ENCODE measurements around the gene EDARADD.

EDARADD gene

DNA sequence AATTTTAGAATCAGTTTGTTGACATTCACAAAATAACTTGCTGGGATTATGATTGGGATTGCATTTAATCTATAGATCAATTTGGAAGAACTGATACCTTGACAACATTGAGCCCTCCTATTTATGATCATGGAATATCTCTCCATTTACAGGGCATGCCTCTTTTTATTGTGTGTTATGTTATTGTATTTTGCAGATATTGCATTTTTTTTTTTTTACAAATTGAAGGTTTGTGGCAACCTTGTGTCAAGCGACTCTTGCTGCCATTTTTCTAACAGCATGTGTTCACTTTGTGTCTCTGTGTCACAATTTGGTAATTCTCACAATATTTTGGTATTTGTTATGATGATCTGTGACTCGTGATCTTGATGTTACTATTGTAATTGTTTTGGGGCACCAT is 46.3 kb downstream of the EDARADD start:
- TF ChIP-seq GATA3 (IDR thresholded peaks at IDR 0.05; ENCODE audit: low read depth, low read length) (no peak), GATA2 (IDR thresholded peaks at IDR 0.05; ENCODE audit: low read depth, low read length) (no peak)

DNA sequence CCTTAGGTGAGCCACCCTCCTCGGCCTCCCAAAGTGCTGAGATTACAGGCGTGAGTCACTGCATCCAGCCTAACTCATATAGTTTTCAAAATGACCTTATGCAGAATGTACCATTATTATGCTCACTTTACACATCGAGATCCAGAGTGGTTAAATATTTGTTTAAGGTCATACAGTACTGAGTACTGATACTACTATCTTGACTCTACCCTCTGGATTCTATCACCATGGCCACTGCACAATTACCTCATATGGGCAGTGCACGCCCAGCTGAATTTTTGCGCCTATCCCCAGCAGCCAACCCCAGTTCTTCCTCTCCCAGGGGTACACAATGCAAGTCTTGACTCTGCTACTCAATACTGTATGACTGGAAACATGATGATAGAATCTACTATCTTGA is 56.7 kb downstream of the EDARADD start:
- TF ChIP-seq GATA3 (IDR thresholded peaks at IDR 0.05; ENCODE audit: low read depth, low read length) (no peak), GATA2 (IDR thresholded peaks at IDR 0.05; ENCODE audit: low read depth, low read length) (no peak)

DNA sequence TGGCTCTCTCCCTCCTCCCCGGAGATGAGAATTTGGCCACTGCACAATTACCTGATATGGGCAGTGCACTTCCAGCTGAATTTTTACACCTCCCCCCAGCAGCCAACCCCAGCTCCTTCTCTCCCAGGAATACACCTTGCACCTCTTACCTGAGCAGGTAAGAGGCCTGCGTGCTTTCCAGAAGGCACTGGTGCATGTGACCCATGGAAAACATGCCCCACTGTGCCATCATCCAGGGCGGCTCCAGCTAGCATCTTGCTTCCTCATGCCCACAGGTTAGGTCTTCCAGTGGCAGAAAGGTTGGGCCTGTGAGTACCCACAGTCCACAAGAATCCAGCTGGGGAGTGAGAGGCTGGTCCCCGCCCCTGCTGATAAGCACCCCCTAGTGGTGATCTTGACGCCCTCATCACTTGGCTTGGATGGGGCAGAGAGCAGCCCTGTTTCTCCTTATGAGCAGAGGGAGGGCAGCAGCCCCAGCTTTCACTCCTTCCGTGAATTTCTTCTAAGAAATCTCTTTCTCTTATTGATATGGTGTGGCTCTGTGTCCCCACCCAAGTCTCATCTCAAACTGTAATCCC is 57.8 kb downstream of the EDARADD start:
- no peak for TF ChIP-seq GATA3 (IDR thresholded peaks at IDR 0.05; ENCODE audit: low read depth, low read length)
- TF ChIP-seq GATA2 (IDR thresholded peaks at IDR 0.05; ENCODE audit: low read depth, low read length) = no peak

DNA sequence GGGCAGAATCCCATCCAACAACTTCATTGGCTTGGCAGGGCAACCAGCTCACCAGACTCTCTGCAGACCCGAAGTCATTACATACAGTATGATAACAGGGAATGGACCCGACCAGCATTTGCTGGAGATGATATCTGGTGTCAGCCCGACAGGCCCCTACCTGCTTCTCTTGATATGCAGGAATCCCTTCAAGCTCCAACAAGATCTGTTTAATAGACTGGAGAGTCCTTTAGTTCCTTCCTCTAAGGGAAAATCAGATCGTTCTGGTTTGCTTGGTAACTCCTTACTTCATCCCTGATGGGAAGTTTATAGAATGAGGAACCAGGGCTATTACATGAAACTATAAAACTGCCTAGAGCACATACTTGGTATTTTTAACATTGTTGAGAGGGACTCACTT is 61.2 kb downstream of the EDARADD start:
- TF ChIP-seq GATA2 (IDR thresholded peaks at IDR 0.05; ENCODE audit: low read depth, low read length) = no peak

DNA sequence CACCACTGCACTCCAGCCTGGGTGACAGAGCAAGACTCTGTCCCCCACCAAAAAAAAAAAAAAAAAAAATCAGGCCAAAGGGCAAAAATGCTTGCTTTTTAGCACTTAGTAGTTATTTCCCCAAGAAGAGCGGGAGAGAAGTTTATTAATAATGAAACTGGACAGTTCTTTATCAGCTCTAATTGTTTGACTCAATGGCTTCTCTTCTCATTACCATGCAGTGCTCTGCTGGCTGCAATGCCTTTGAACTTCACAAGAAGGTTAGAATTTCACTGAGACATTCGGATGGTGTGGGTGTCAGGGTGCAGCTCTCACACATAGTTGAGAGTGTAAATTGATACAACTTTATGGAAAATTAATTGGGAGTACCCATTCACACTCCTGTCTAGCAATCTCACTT is 63.7 kb downstream of the EDARADD start:
- TF ChIP-seq GATA2 (IDR thresholded peaks at IDR 0.05; ENCODE audit: low read depth, low read length) = no peak
- TF ChIP-seq GATA3 (IDR thresholded peaks at IDR 0.05; ENCODE audit: low read depth, low read length) = no peak

GRCh38 chr1:236458996-236459395 is 64.9 kb downstream of the EDARADD start:
- TF ChIP-seq GATA3 (IDR thresholded peaks at IDR 0.05; ENCODE audit: low read depth, low read length) (no peak), GATA2 (IDR thresholded peaks at IDR 0.05; ENCODE audit: low read depth, low read length) (no peak)

DNA sequence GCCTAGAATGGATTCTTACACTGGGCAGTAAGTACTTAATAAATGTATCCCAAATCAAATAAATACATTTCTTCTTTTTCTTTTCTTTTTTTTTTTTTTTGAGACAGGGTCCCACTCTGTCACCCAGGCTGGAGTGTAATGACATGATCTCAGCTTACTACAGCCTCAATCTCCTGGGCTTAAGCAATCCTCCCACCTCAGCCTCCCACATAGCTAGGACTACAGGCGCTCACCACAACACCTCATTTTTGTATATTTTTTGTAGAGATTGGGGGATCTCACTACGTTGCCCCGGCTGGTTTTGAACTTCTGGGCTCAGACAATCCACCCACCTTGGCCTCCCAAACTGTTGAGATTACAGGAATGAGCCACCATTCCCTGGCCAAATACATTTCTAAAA is 66.0 kb downstream of the EDARADD start:
- TF ChIP-seq GATA2 (IDR thresholded peaks at IDR 0.05; ENCODE audit: low read depth, low read length) (no peak), GATA3 (IDR thresholded peaks at IDR 0.05; ENCODE audit: low read depth, low read length) (no peak)

DNA sequence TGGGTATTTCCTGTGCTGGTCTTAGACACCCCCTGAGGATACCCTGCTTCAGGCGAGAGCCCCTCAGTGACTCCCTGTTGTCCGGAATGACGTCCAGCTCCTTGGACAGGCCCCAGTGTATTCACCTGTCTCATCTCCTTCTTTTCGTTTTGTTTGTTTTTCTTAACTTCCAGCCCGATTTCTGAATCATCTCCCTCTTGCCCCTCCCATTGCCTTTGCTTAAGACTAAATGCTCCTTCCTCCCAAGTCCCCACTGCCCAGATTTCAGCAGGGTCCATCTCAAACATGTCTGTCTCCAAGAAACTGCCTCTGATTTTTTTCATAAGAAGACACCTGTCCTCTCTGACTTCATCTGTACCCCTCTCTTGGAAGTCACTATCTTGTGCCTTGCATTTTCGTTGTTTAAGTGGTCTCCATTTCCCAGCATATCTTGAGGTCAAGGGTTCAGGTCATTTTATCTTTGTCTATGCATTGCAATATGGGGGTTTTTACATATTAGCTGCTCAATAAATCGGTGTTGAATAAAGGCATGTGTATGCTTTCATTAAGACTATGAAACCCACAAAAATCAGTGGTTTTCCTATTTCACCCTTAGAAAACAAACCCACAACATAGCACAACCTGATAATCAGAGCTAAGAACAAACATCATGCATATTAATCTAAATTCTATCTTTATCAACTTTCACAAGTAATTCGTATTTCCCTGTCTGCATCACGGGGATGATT is 71.3 kb downstream of the EDARADD start:
- TF ChIP-seq GATA3 (IDR thresholded peaks at IDR 0.05; ENCODE audit: low read depth, low read length) = no peak
- TF ChIP-seq GATA2 (IDR thresholded peaks at IDR 0.05; ENCODE audit: low read depth, low read length) = no peak

DNA sequence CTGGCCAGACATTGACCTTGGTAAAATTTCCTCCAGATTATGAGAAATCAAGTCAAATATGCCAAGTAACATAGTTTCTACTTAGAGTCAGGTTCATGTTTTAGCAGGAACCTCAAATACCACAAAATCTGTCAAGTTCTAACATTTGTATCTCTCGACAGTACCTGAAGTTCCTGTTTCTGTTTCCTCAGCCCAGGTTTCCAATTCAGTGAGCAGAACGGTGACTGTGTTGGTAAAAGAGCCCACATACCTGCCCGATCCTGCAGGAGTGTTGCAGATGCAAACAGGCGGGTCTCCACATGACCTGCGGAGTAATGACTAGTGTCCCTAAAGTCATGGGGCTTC is 71.8 kb downstream of the EDARADD start:
- no peak for TF ChIP-seq GATA3 (IDR thresholded peaks at IDR 0.05; ENCODE audit: low read depth, low read length)
- no peak for TF ChIP-seq GATA2 (IDR thresholded peaks at IDR 0.05; ENCODE audit: low read depth, low read length)

GRCh38 chr1:236467327-236467641 is 73.2 kb downstream of the EDARADD start:
- TF ChIP-seq GATA3 (IDR thresholded peaks at IDR 0.05; ENCODE audit: low read depth, low read length) = no peak
- TF ChIP-seq GATA2 (IDR thresholded peaks at IDR 0.05; ENCODE audit: low read depth, low read length) = no peak

- no peak for TF ChIP-seq GATA2 (IDR thresholded peaks at IDR 0.05; ENCODE audit: low read depth, low read length)
- no peak for TF ChIP-seq GATA3 (IDR thresholded peaks at IDR 0.05; ENCODE audit: low read depth, low read length)
These were observed 74.5 kb downstream of the EDARADD start for GRCh38 chr1:236468625-236469024.

DNA sequence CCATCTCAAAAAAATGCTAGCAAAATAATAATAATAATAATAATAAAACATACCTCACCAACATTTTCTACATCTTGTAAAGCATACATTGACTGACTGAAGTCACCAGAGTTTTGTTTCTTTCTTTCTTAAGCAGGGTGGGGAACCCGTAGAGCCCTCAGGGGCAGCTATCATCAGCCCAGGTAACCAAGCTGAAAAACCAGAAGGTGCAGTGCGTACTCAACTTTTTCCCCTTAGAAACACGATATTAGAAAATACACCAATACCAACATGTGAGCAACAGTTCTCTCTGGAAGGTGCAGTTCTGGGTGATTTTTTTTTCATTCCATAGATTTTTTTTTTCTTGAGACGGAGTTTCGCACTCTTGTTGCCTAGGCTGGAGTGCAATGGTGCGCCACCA is 75.4 kb downstream of the EDARADD start:
- TF ChIP-seq GATA3 (IDR thresholded peaks at IDR 0.05; ENCODE audit: low read depth, low read length) = no peak

DNA sequence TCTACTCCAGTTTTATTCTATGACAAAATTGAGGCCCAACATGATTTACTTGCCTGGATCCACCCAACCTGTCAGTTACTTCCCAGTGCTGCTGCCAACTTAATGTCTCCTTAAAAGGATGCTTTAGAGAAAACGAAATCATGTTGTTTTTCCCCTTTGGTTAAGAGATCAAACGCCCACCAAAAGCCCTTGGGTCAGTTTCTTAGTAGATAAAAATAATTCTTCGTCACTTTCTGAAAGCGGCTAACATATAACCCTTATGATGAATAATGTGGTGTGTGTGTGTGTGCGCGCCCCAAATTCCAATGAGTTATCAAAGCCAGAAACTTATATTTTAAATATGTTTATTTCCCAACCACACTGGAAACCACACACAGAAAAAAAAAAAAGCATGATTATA is 77.0 kb downstream of the EDARADD start:
- TF ChIP-seq GATA2 (IDR thresholded peaks at IDR 0.05; ENCODE audit: low read depth, low read length) = no peak
- no peak for TF ChIP-seq GATA3 (IDR thresholded peaks at IDR 0.05; ENCODE audit: low read depth, low read length)

DNA sequence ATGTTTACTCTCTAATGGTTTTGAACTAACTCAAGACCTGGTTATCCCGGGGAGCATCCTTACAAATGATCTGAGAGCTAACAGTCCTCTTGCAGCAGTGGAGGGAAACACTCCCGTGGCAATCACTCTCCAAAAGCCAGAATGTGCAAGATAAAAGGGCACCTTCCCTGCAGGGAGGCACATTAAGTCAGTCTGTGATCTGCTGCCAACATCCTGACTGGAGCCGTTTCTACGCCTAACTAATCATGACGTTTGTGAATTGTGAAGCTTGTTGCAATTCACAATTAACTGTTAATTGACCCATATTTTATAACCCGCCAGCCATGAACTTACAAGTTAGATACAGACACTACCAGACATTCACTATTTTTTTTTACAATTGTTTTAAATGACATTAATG is 77.6 kb downstream of the EDARADD start:
- TF ChIP-seq GATA2 (IDR thresholded peaks at IDR 0.05; ENCODE audit: low read depth, low read length) (no peak), GATA3 (IDR thresholded peaks at IDR 0.05; ENCODE audit: low read depth, low read length) (no peak)

GRCh38 chr1:236472850-236473788 is 79.0 kb downstream of the EDARADD start:
- no peak for TF ChIP-seq GATA3 (IDR thresholded peaks at IDR 0.05; ENCODE audit: low read depth, low read length)

All from SH-SY5Y (cell line).